K562 (cell line): Measurements from ENCODE around the gene ENG. TPM values are rescaled to one million over a fixed set of nuclear protein-coding genes. Genes with fewer than 3 reads are reported as not detected.

Experiments used
- CBFB ChIP-seq: sonication (generic); formaldehyde crosslinking; IDR thresholded peaks from 2 replicates; pipeline ENCODE4 v1.4.0; 2020; ENCODE audit warnings: mild to moderate bottlenecking, missing genetic modification reagents
- EP400 ChIP-seq: fragments of 450-650 bp; IDR thresholded peaks from 2 replicates; pipeline ENCODE4 v1.6.1; 2017; ENCODE audit warnings: antibody characterized with exemption, mild to moderate bottlenecking, moderate library complexity
- ETS2 ChIP-seq: IDR thresholded peaks from 2 replicates; pipeline ENCODE4 v1.6.1; 2016; ENCODE audit warnings: borderline replicate concordance, missing genetic modification characterization, mild to moderate bottlenecking, moderate library complexity, missing compliant biosample characterization; ENCODE audit not compliant: poor library complexity, severe bottlenecking
- LCOR ChIP-seq: sonication (generic); formaldehyde crosslinking; IDR thresholded peaks from 2 replicates; pipeline ENCODE4 v1.8.0; 2022; ENCODE audit warnings: mild to moderate bottlenecking, missing genetic modification reagents
- MTA3 ChIP-seq: fragments of 450-650 bp; formaldehyde crosslinking; IDR thresholded peaks from 2 replicates; pipeline ENCODE4 v1.6.1; 2017; ENCODE audit warnings: mild to moderate bottlenecking, borderline replicate concordance
- NCOA6 ChIP-seq: fragments of 450-650 bp; IDR thresholded peaks from 2 replicates; pipeline ENCODE4 v1.6.1; 2017; ENCODE audit warnings: mild to moderate bottlenecking
- NFYB ChIP-seq: IDR thresholded peaks from 2 replicates; pipeline ENCODE4 v1.6.1; 2011; ENCODE audit warnings: mild to moderate bottlenecking, moderate library complexity; ENCODE audit not compliant: insufficient read length; ENCODE audit errors: extremely low read depth
- OTX1 ChIP-seq: fragments of 450-650 bp; formaldehyde crosslinking; IDR thresholded peaks from 2 replicates; pipeline ENCODE4 v1.4.0; 2022; ENCODE audit warnings: mild to moderate bottlenecking
- POLR2B ChIP-seq: fragments of 450-650 bp; IDR thresholded peaks from 2 replicates; pipeline ENCODE4 v1.6.1; 2018; ENCODE audit warnings: low read depth; ENCODE audit not compliant: partially characterized antibody
- POLR3A ChIP-seq: IDR thresholded peaks from 2 replicates; pipeline ENCODE4 v1.6.1; 2011; ENCODE audit warnings: borderline replicate concordance, mild to moderate bottlenecking, moderate library complexity; ENCODE audit not compliant: insufficient read length, insufficient read depth; ENCODE audit errors: extremely low read depth
- POLR3G ChIP-seq: IDR thresholded peaks from 2 replicates; pipeline ENCODE4 v1.6.1; 2011; ENCODE audit not compliant: insufficient read length, insufficient replicate concordance; ENCODE audit errors: extremely low read depth
- RBM14 ChIP-seq: fragments of 200-400 bp; formaldehyde crosslinking; IDR thresholded peaks from 2 replicates; pipeline ENCODE4 v1.6.1; 2018; ENCODE audit warnings: low read depth, mild to moderate bottlenecking, low read length, moderate library complexity, borderline replicate concordance; ENCODE audit not compliant: insufficient read depth
- RBM15 ChIP-seq: fragments of 200-400 bp; formaldehyde crosslinking; IDR thresholded peaks from 2 replicates; pipeline ENCODE4 v1.6.1; 2018; ENCODE audit warnings: mild to moderate bottlenecking, low read length, moderate library complexity; ENCODE audit not compliant: insufficient read depth
- TAF7 ChIP-seq: fragments of 450-650 bp; IDR thresholded peaks from 2 replicates; pipeline ENCODE4 v1.6.1; 2016; ENCODE audit warnings: missing genetic modification characterization, missing compliant biosample characterization
- TEAD2 ChIP-seq: fragments of 450-650 bp; IDR thresholded peaks from 2 replicates; pipeline ENCODE4 v1.6.1; 2016; ENCODE audit warnings: missing genetic modification characterization, control low read depth, missing compliant biosample characterization
- TSC22D4 ChIP-seq: fragments of 450-650 bp; IDR thresholded peaks from 2 replicates; pipeline ENCODE4 v1.6.1; 2016; ENCODE audit warnings: missing genetic modification characterization, missing biosample characterization, control low read depth
- ZFP36 ChIP-seq: fragments of 150-350 bp; IDR thresholded peaks from 2 replicates; pipeline ENCODE4 v1.6.1; 2018; ENCODE audit warnings: low read length, low read depth; ENCODE audit not compliant: partially characterized antibody
- ZNF165 ChIP-seq: fragments of 250-450 bp; sonication (Bioruptor Pico); IDR thresholded peaks from 2 replicates; pipeline ENCODE4 v1.4.0; 2020; ENCODE audit warnings: borderline replicate concordance
- ZNF766 ChIP-seq: fragments of 200-800 bp; sonication (Bioruptor generic); conservative IDR thresholded peaks from 2 replicates; pipeline ENCODE4 v1.6.1; 2016; ENCODE audit warnings: missing genetic modification characterization, missing compliant biosample characterization
- ZNF780A ChIP-seq: fragments of 250-450 bp; sonication (Bioruptor Pico); IDR thresholded peaks from 2 replicates; pipeline ENCODE4 v1.5.0; 2021; ENCODE audit warnings: mild to moderate bottlenecking
- polyA plus RNA-seq, 8 experiments: library from polyadenylated mRNA; depleted of rRNA in 4 of 8; stranded (reverse) in 5 of 8; unstranded in 3 of 8; fragments of >200 nt; fragmentation: Nextera tagmentation in 2 of 8; fragmentation: Illumina TruSeq in 1 of 8; extraction: Ambion mirVana in 2 of 8; extraction: Trizol in 1 of 8; gene quantifications; 2 replicates each; pipeline versions ENCODE4 v1.2.1 to v1.2.3, GENCODE V29; 2011 to 2014; ENCODE audit warnings: inconsistent platforms in 1 of 8, missing spikeins in 1 of 8
- total RNA-seq, 7 experiments: library from RNA; depleted of rRNA in 6 of 7; stranded (reverse); fragments of >200 nt in 6 of 7; fragmentation: Illumina TruSeq in 2 of 7; extraction: Trizol in 2 of 7; gene quantifications; 2 replicates each; pipeline versions ENCODE4 v1.2.1 to v1.2.3, GENCODE V29; 2011 to 2021; ENCODE audit warnings: low replicate concordance in 1 of 7
- TF ChIP-seq, protein P1 (sequence below): sonication (generic); formaldehyde crosslinking; IDR thresholded peaks from 2 replicates; pipeline ENCODE4 v1.8.0; 2022; ENCODE audit warnings: mild to moderate bottlenecking, missing genetic modification reagents

Gene ENG
- total and polyA plus RNA-seq, 9 of the 15 experiments (the other 6 are each of a cell fraction or from before 2014, with no cell fraction given) = 0.04 to 0.40 (median 0.14) TPM; not detected in 1

GRCh38 chr9:127785933-127786772 is 68.3 kb downstream of the ENG start, which contains the start of gene CDK9 (continued):
- TF ChIP-seq TAF7 = 0 out of 2 replicates have a peak, but pooled peaks have one; percentile 41
- no peak for TF ChIP-seq POLR3G
- no peak for TF ChIP-seq ZNF165
- TF ChIP-seq, protein P1, sequence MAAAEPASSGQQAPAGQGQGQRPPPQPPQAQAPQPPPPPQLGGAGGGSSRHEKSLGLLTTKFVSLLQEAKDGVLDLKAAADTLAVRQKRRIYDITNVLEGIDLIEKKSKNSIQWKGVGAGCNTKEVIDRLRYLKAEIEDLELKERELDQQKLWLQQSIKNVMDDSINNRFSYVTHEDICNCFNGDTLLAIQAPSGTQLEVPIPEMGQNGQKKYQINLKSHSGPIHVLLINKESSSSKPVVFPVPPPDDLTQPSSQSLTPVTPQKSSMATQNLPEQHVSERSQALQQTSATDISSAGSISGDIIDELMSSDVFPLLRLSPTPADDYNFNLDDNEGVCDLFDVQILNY = no peak
- no peak for TF ChIP-seq ETS2 (tag)
- TF ChIP-seq OTX1 (CRISPR knock-in tag) = 0 out of 2 replicates have a peak, but pooled peaks have one; percentile 27
- 0 out of 2 replicates have a peak, but pooled peaks have one; percentile 30 for TF ChIP-seq ZNF766 (CRISPR knock-in tag)
- no peak for TF ChIP-seq TSC22D4 (tag)
- no peak for TF ChIP-seq ZNF780A (CRISPR knock-in tag)
- TF ChIP-seq CBFB = no peak
- TF ChIP-seq EP400 = peak; percentile 86
- TF ChIP-seq NFYB = no peak
- TF ChIP-seq ZFP36 = no peak
- TF ChIP-seq RBM14 = no peak
- peak; percentile 19 for TF ChIP-seq POLR2B
- TF ChIP-seq MTA3 = peak; percentile 46; the same call in 1 of the 2 replicates
- TF ChIP-seq NCOA6 = no peak
- no peak for TF ChIP-seq TEAD2 (tag)
- TF ChIP-seq RBM15 = no peak
- no peak for TF ChIP-seq LCOR (CRISPR knock-in tag)
- TF ChIP-seq POLR3A = no peak
